ENCODE measurements around the gene PTPRM.

DNA sequence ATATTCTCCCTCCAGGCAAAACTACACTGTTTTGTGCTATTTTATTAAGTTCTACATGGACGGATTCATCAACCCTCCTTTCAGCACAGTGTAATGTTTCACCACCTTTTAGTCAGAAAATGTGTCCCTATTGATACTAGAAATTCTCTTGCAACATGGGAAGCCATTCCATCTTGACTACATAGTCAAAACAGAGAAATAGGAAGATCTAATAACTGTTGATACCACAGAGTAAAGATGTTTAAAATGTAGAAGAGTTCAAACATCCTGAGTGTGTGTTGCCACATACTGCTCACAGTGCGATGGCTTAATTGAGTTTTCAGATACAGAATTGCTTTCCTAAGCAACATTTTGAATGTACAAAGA is 549.9 kb downstream of the PTPRM start:
- TF ChIP-seq POLR2A (IDR thresholded peaks at IDR 0.05; ENCODE audit: low read depth, low read length) (no peak), TAF1 (IDR thresholded peaks at IDR 0.05; ENCODE audit: borderline replicate concordance, low read depth, low read length) (no peak), POLR2AphosphoS5 (IDR thresholded peaks at IDR 0.05; ENCODE audit: low read depth, low read length) (no peak)

Measured in GM12892 (cell line).